ENCODE data around the gene HSPB1.
"Not testable (repeated sequence)": the region's sequence is repeated elsewhere in the genome, so short reads cannot be mapped to it uniquely, and the experiment has no call there.

Gene HSPB1

GRCh38 chr7:76292911-76293310, 9.6 kb upstream of the HSPB1 start:
- not testable (repeated sequence) for H3K36me3 ChIP-seq (ENCODE audit: control insufficient read depth in 2 of 2, insufficient read depth in 2 of 2, low read length in 2 of 2); H3K4me3 ChIP-seq (ENCODE audit: low read length in 2 of 2); H3K9me3 ChIP-seq (ENCODE audit: control insufficient read depth in 2 of 2, low read length in 2 of 2); H3K27me3 ChIP-seq (ENCODE audit: control insufficient read depth in 1 of 2, insufficient read depth in 2 of 2, low read length in 2 of 2)
- Histone ChIP-seq H3K9ac (ENCODE audit: low read length in 2 of 2) (peak overlapping the region; percentile 43 to 51), H3K27ac (ENCODE audit: low read length) (peak overlapping the region; percentile 98), H3K4me1 (ENCODE audit: control insufficient read depth, insufficient read depth, low read length) (peaks cover 50% of the 10 kb centered on the region)

- Histone ChIP-seq H3K4me1 (ENCODE audit: control insufficient read depth, insufficient read depth, low read length) (peaks cover 50% of the 10 kb centered on the region), H3K9me3 (ENCODE audit: control insufficient read depth in 2 of 2, low read length in 2 of 2) (no peaks in the 10 kb centered on the region), H3K4me3 (ENCODE audit: low read length in 2 of 2) (no peak overlapping the region), H3K27me3 (ENCODE audit: control insufficient read depth in 1 of 2, insufficient read depth in 2 of 2, low read length in 2 of 2) (no peaks in the 10 kb centered on the region), H3K27ac (ENCODE audit: low read length) (peak overlapping the region; percentile 98), H3K36me3 (ENCODE audit: control insufficient read depth in 2 of 2, insufficient read depth in 2 of 2, low read length in 2 of 2) (no peaks in the 10 kb centered on the region), H3K9ac (ENCODE audit: low read length in 2 of 2) (peak overlapping the region; percentile 43 to 51)
These were observed 9.0 kb upstream of the HSPB1 start for GRCh38 chr7:76293407-76293901.

GRCh38 chr7:76294344-76295024, 8.0 kb upstream of the HSPB1 start:
- Histone ChIP-seq H3K4me3 (ENCODE audit: low read length in 2 of 2) (peak overlapping the region; percentile 47 to 67), H3K36me3 (ENCODE audit: control insufficient read depth in 2 of 2, insufficient read depth in 2 of 2, low read length in 2 of 2) (no peaks in the 10 kb centered on the region), H3K27ac (ENCODE audit: low read length) (peak overlapping the region; percentile 98), H3K4me1 (ENCODE audit: control insufficient read depth, insufficient read depth, low read length) (peaks cover 52% of the 10 kb centered on the region), H3K27me3 (ENCODE audit: control insufficient read depth in 1 of 2, insufficient read depth in 2 of 2, low read length in 2 of 2) (no peaks in the 10 kb centered on the region), H3K9me3 (ENCODE audit: control insufficient read depth in 2 of 2, low read length in 2 of 2) (no peaks in the 10 kb centered on the region), H3K9ac (ENCODE audit: low read length in 2 of 2) (peak overlapping the region; percentile 67 to 71)

- Histone ChIP-seq H3K36me3 (ENCODE audit: control insufficient read depth in 2 of 2, insufficient read depth in 2 of 2, low read length in 2 of 2) (no peaks in the 10 kb centered on the region), H3K27me3 (ENCODE audit: control insufficient read depth in 1 of 2, insufficient read depth in 2 of 2, low read length in 2 of 2) (no peaks in the 10 kb centered on the region), H3K4me3 (ENCODE audit: low read length in 2 of 2) (no peak overlapping the region), H3K9me3 (ENCODE audit: control insufficient read depth in 2 of 2, low read length in 2 of 2) (no peaks in the 10 kb centered on the region), H3K27ac (ENCODE audit: low read length) (peak overlapping the region; percentile 74), H3K9ac (ENCODE audit: low read length in 2 of 2) (no peak overlapping the region), H3K4me1 (ENCODE audit: control insufficient read depth, insufficient read depth, low read length) (peaks cover 52% of the 10 kb centered on the region)
These were observed 5.4 kb upstream of the HSPB1 start for GRCh38 chr7:76296743-76297740.

GRCh38 chr7:76300166-76300731, 2.2 kb upstream of the HSPB1 start:
- Histone ChIP-seq H3K4me1 (ENCODE audit: control insufficient read depth, insufficient read depth, low read length) (peaks cover 42% of the 10 kb centered on the region), H3K9me3 (ENCODE audit: control insufficient read depth in 2 of 2, low read length in 2 of 2) (no peaks in the 10 kb centered on the region), H3K36me3 (ENCODE audit: control insufficient read depth in 2 of 2, insufficient read depth in 2 of 2, low read length in 2 of 2) (peaks cover 4 to 6% of the 10 kb centered on the region in 2 donors), H3K4me3 (ENCODE audit: low read length in 2 of 2) (no peak overlapping the region), H3K9ac (ENCODE audit: low read length in 2 of 2) (no peak overlapping the region), H3K27ac (ENCODE audit: low read length) (no peak overlapping the region), H3K27me3 (ENCODE audit: control insufficient read depth in 1 of 2, insufficient read depth in 2 of 2, low read length in 2 of 2) (no peaks in the 10 kb centered on the region)

- Histone ChIP-seq H3K36me3 (ENCODE audit: control insufficient read depth in 2 of 2, insufficient read depth in 2 of 2, low read length in 2 of 2) (peaks cover 4 to 6% of the 10 kb centered on the region in 2 donors), H3K4me3 (ENCODE audit: low read length in 2 of 2) (no peak overlapping the region), H3K4me1 (ENCODE audit: control insufficient read depth, insufficient read depth, low read length) (peaks cover 45% of the 10 kb centered on the region), H3K27me3 (ENCODE audit: control insufficient read depth in 1 of 2, insufficient read depth in 2 of 2, low read length in 2 of 2) (no peaks in the 10 kb centered on the region), H3K9me3 (ENCODE audit: control insufficient read depth in 2 of 2, low read length in 2 of 2) (no peaks in the 10 kb centered on the region), H3K9ac (ENCODE audit: low read length in 2 of 2) (no peak overlapping the region), H3K27ac (ENCODE audit: low read length) (no peak overlapping the region)
These were observed 1.5 kb upstream of the HSPB1 start for GRCh38 chr7:76301000-76301399.

GRCh38 chr7:76303202-76304147, 1.0 kb downstream of the HSPB1 start:
- Histone ChIP-seq H3K9me3 (ENCODE audit: control insufficient read depth in 2 of 2, low read length in 2 of 2) (no peaks in the 10 kb centered on the region), H3K4me1 (ENCODE audit: control insufficient read depth, insufficient read depth, low read length) (peaks cover 52% of the 10 kb centered on the region), H3K9ac (ENCODE audit: low read length in 2 of 2) (peak overlapping the region; percentile 81 to 96), H3K27ac (ENCODE audit: low read length) (peak overlapping the region; percentile 88), H3K27me3 (ENCODE audit: control insufficient read depth in 1 of 2, insufficient read depth in 2 of 2, low read length in 2 of 2) (no peaks in the 10 kb centered on the region), H3K36me3 (ENCODE audit: control insufficient read depth in 2 of 2, insufficient read depth in 2 of 2, low read length in 2 of 2) (peaks cover 4 to 6% of the 10 kb centered on the region in 2 donors), H3K4me3 (ENCODE audit: low read length in 2 of 2) (peak overlapping the region; percentile 84 to 92)

- H3K27ac ChIP-seq (ENCODE audit: low read length), result peak overlapping the region; percentile 62
- H3K4me3 ChIP-seq (ENCODE audit: low read length in 2 of 2), result peak overlapping the region; percentile 84 to 92
- H3K36me3 ChIP-seq (ENCODE audit: control insufficient read depth in 2 of 2, insufficient read depth in 2 of 2, low read length in 2 of 2), result peaks cover 4 to 6% of the 10 kb centered on the region in 2 donors
- H3K9ac ChIP-seq (ENCODE audit: low read length in 2 of 2), result peak overlapping the region; percentile 51 to 96
- H3K27me3 ChIP-seq (ENCODE audit: control insufficient read depth in 1 of 2, insufficient read depth in 2 of 2, low read length in 2 of 2), result no peaks in the 10 kb centered on the region
- H3K9me3 ChIP-seq (ENCODE audit: control insufficient read depth in 2 of 2, low read length in 2 of 2), result no peaks in the 10 kb centered on the region
- peaks cover 48% of the 10 kb centered on the region for H3K4me1 ChIP-seq (ENCODE audit: control insufficient read depth, insufficient read depth, low read length)
These were observed 2.5 kb downstream of the HSPB1 start for GRCh38 chr7:76304888-76305375.

GRCh38 chr7:76308874-76309273, 6.4 kb downstream of the HSPB1 start:
- peaks cover 49% of the 10 kb centered on the region for H3K4me1 ChIP-seq (ENCODE audit: control insufficient read depth, insufficient read depth, low read length)
- H3K27me3 ChIP-seq (ENCODE audit: control insufficient read depth in 1 of 2, insufficient read depth in 2 of 2, low read length in 2 of 2); H3K4me3 ChIP-seq (ENCODE audit: low read length in 2 of 2); H3K9me3 ChIP-seq (ENCODE audit: control insufficient read depth in 2 of 2, low read length in 2 of 2); H3K36me3 ChIP-seq (ENCODE audit: control insufficient read depth in 2 of 2, insufficient read depth in 2 of 2, low read length in 2 of 2); H3K9ac ChIP-seq (ENCODE audit: low read length in 2 of 2); H3K27ac ChIP-seq (ENCODE audit: low read length): not testable (repeated sequence)
